H1 (cell line): ENCODE measurements around the gene SPHK1. TPM values are rescaled to one million over a fixed set of nuclear protein-coding genes. Genes with fewer than 3 reads are reported as not detected.

ENCODE experiments used
- CTCF ChIA-PET: fragments of 300-600 bp; sonication (Branson Sonifier 250); formaldehyde crosslinking; loops from one replicate; lab custom pipeline; 2021; ENCODE audit not compliant: partially characterized antibody; lab: Charles Lee
- POLR2A ChIA-PET: fragments of 300-600 bp; sonication (Branson Sonifier 250); formaldehyde crosslinking; loops from one replicate; lab custom pipeline; 2021; ENCODE audit warnings: inconsistent platforms; ENCODE audit not compliant: partially characterized antibody; lab: Charles Lee
- DNase-seq, 2 experiments: peaks; one replicate each; pipeline versions ENCODE4 v3.0.0 to v3.0.0-alpha.2; 2010 to 2022; ENCODE audit warnings: low spot score in 2 of 2, low read depth in 1 of 2, mixed read lengths in 1 of 2
- FAIRE-seq: peaks from 2 replicates; lab custom pipeline; 2011; peaks lifted over from hg19 to GRCh38; lab: Jason Lieb, UNC
- H2AFZ ChIP-seq: 2 replicates; pipeline ENCODE4 v1.8.1; 2012; ENCODE audit warnings: low read length, inconsistent platforms
- H2AK5ac ChIP-seq: 2 replicates; pipeline ENCODE4 v1.6.1; 2013; ENCODE audit warnings: low read depth, low read length
- H2BK120ac ChIP-seq: replicated peaks from 2 replicates; pipeline ENCODE3; 2013; ENCODE audit warnings: low read depth, low read length, inconsistent platforms
- H2BK12ac ChIP-seq: 2 replicates; pipeline ENCODE4 v1.6.1; 2013; ENCODE audit warnings: low read depth, low read length
- H2BK15ac ChIP-seq: 2 replicates; pipeline ENCODE4 v1.6.1; 2013; ENCODE audit warnings: low read length
- H2BK20ac ChIP-seq: 2 replicates; pipeline ENCODE4 v1.6.1; 2013; ENCODE audit warnings: low read length
- H2BK5ac ChIP-seq: 2 replicates; pipeline ENCODE4 v1.6.1; 2013; ENCODE audit warnings: low read depth, low read length
- H3K14ac ChIP-seq: 2 replicates; pipeline ENCODE4 v1.6.1; 2013; ENCODE audit warnings: inconsistent platforms; ENCODE audit not compliant: insufficient read length
- H3K18ac ChIP-seq: 2 replicates; pipeline ENCODE4 v1.6.1; 2013; ENCODE audit warnings: low read length; ENCODE audit errors: extremely low read depth
- H3K23ac ChIP-seq: 2 replicates; pipeline ENCODE4 v1.6.1; 2013; ENCODE audit warnings: inconsistent platforms; ENCODE audit not compliant: insufficient read length
- H3K23me2 ChIP-seq: 2 replicates; pipeline ENCODE4 v1.6.1; 2013; ENCODE audit warnings: low read depth, low read length
- H3K27ac ChIP-seq: 2 replicates; pipeline ENCODE4 v1.6.1; 2011; ENCODE audit warnings: low read depth, low read length, inconsistent platforms
- H3K27me3 ChIP-seq, 4 experiments: replicated peaks in 1 of 4; 1 replicate in 1 of 4; 2 replicates in 3 of 4; pipeline versions ENCODE4 v1.6.1 to v1.8.1; 2011 to 2013; ENCODE audit warnings: low read length in 3 of 4, mild to moderate bottlenecking in 3 of 4, inconsistent platforms in 2 of 4, mixed read lengths in 2 of 4, moderate library complexity in 1 of 4; ENCODE audit not compliant: control insufficient read depth in 3 of 4, insufficient read depth in 3 of 4; ENCODE audit errors: extremely low read depth in 1 of 4
- H3K36me3 ChIP-seq, 4 experiments: 2 replicates each; pipeline versions ENCODE4 v1.6.1 to v1.8.1; 2011 to 2013; ENCODE audit warnings: mild to moderate bottlenecking in 4 of 4, low read length in 3 of 4, moderate library complexity in 2 of 4, control low read depth in 1 of 4, inconsistent platforms in 1 of 4; ENCODE audit not compliant: insufficient read depth in 4 of 4, control insufficient read depth in 2 of 4
- H3K4ac ChIP-seq: replicated peaks from 2 replicates; pipeline ENCODE3; 2013; ENCODE audit warnings: low read length, low read depth, mixed read lengths, inconsistent platforms; ENCODE audit not compliant: insufficient read length
- H3K4me1 ChIP-seq, 4 experiments: replicated peaks in 1 of 4; 1 replicate in 1 of 4; 2 replicates in 3 of 4; pipeline versions ENCODE4 v1.6.1 to v1.8.1; 2011 to 2013; ENCODE audit warnings: low read length in 3 of 4, inconsistent platforms in 2 of 4, mixed read lengths in 1 of 4; ENCODE audit not compliant: insufficient read depth in 4 of 4, control insufficient read depth in 3 of 4
- H3K4me2 ChIP-seq, 2 experiments: 2 replicates each; pipeline versions ENCODE4 v1.6.1 to v1.8.1; 2011 to 2013; ENCODE audit warnings: low read depth in 2 of 2, low read length in 2 of 2, control low read depth in 1 of 2, inconsistent platforms in 1 of 2, mild to moderate bottlenecking in 1 of 2; ENCODE audit not compliant: insufficient read depth in 1 of 2
- H3K4me3 ChIP-seq, 4 experiments: fragments of 200-600, 300-600 bp in 1 of 4; sonication (generic), shearing (Covaris generic), sonication (Bioruptor Twin) in 1 of 4; 2 replicates each; pipeline versions ENCODE4 v1.5.1 to v1.8.1; 2011 to 2016; ENCODE audit warnings: low read length in 4 of 4, low read depth in 3 of 4, control low read depth in 2 of 4, inconsistent platforms in 2 of 4, mild to moderate bottlenecking in 2 of 4, mixed read lengths in 1 of 4, moderate library complexity in 1 of 4; ENCODE audit not compliant: insufficient read depth in 2 of 4; ENCODE audit errors: extremely low read depth in 1 of 4
- H3K56ac ChIP-seq: replicated peaks from 2 replicates; pipeline ENCODE3; 2013; ENCODE audit warnings: low read depth, mild to moderate bottlenecking, mixed read lengths, low read length, inconsistent platforms; ENCODE audit not compliant: insufficient read length
- H3K79me1 ChIP-seq: 2 replicates; pipeline ENCODE4 v1.6.1; 2013; ENCODE audit warnings: low read depth, low read length, control low read depth
- H3K79me2 ChIP-seq, 2 experiments: 2 replicates each; pipeline versions ENCODE4 v1.6.1 to v1.8.1; 2012 to 2013; ENCODE audit warnings: low read length in 2 of 2, mild to moderate bottlenecking in 2 of 2, inconsistent platforms in 1 of 2; ENCODE audit not compliant: insufficient read depth in 2 of 2, control insufficient read depth in 1 of 2
- H3K9ac ChIP-seq, 4 experiments: replicated peaks in 1 of 4; 1 replicate in 1 of 4; 2 replicates in 3 of 4; pipeline versions ENCODE4 v1.6.1 to v1.8.1; 2011 to 2013; ENCODE audit warnings: low read depth in 3 of 4, low read length in 3 of 4, control low read depth in 2 of 4, mild to moderate bottlenecking in 2 of 4, moderate library complexity in 2 of 4, inconsistent platforms in 1 of 4; ENCODE audit errors: extremely low read depth in 1 of 4
- H3K9me3 ChIP-seq, 2 experiments: 2 replicates each; pipeline versions ENCODE4 v1.6.1 to v1.8.1; 2012 to 2013; ENCODE audit warnings: mild to moderate bottlenecking in 2 of 2, moderate library complexity in 2 of 2, control low read depth in 1 of 2, inconsistent platforms in 1 of 2, low read depth in 1 of 2, low read length in 1 of 2, mixed read lengths in 1 of 2; ENCODE audit not compliant: insufficient read depth in 2 of 2
- H4K20me1 ChIP-seq, 2 experiments: replicated peaks in 1 of 2; 2 replicates each; pipeline versions ENCODE3 to v1.8.1; 2011 to 2013; ENCODE audit warnings: inconsistent platforms in 2 of 2, low read length in 2 of 2, mild to moderate bottlenecking in 1 of 2; ENCODE audit not compliant: insufficient read depth in 2 of 2, control insufficient read depth in 1 of 2
- H4K5ac ChIP-seq: 2 replicates; pipeline ENCODE4 v1.6.1; 2013; ENCODE audit warnings: low read length, low read depth, mixed read lengths, inconsistent platforms; ENCODE audit not compliant: insufficient read length
- H4K8ac ChIP-seq: 2 replicates; pipeline ENCODE4 v1.8.0; 2013; ENCODE audit warnings: mild to moderate bottlenecking, moderate library complexity, low read length, inconsistent platforms; ENCODE audit not compliant: insufficient read depth; ENCODE audit errors: extremely low read depth
- H4K91ac ChIP-seq: replicated peaks from 2 replicates; pipeline ENCODE3; 2013; ENCODE audit warnings: low read length, mixed read lengths, inconsistent platforms; ENCODE audit not compliant: insufficient read length
- EP300 ChIP-seq, 2 experiments: IDR thresholded peaks; 1 replicate in 1 of 2; 2 replicates in 1 of 2; pipeline ENCODE4 v1.6.1; 2011 to 2012; ENCODE audit warnings: low read depth in 2 of 2, low read length in 2 of 2, mild to moderate bottlenecking in 2 of 2, borderline replicate concordance in 1 of 2, inconsistent platforms in 1 of 2, moderate library complexity in 1 of 2
- POU5F1 ChIP-seq: IDR thresholded peaks from 2 replicates; pipeline ENCODE4 v1.6.1; 2011; ENCODE audit warnings: low read depth, mild to moderate bottlenecking, low read length, moderate library complexity
- WGBS, 2 experiments: shearing (Covaris generic) in 1 of 2; methylation state at CpG; one replicate each; pipeline versions ENCODE4 v1.1.6 to v1.1.7; 2013 to 2015; ENCODE audit warnings: low lambda C conversion rate in 2 of 2, mixed read lengths in 2 of 2, inconsistent platforms in 1 of 2, low coverage in 1 of 2, missing lambda C conversion rate in 1 of 2; ENCODE audit not compliant: insufficient replicate concordance in 2 of 2, insufficient coverage in 1 of 2, insufficient read length in 1 of 2; ENCODE audit errors: extremely low coverage in 1 of 2, missing lambda C conversion rate in 1 of 2; 5-methylcytosine and 5-hydroxymethylcytosine counted together
- polyA plus RNA-seq, 7 experiments: library from polyadenylated mRNA; depleted of rRNA in 3 of 7; stranded (reverse) in 5 of 7; unstranded in 2 of 7; fragments of >200 nt in 5 of 7; fragments of 200-250 nt in 2 of 7; gene quantifications; 1 replicate in 5 of 7; 2 replicates in 1 of 7; 4 replicates in 1 of 7; pipeline versions ENCODE4 v1.2.1 to v1.2.3, GENCODE V29; 2011 to 2013; ENCODE audit warnings: missing spikeins in 2 of 7, mixed read lengths in 2 of 7
- total RNA-seq: library from RNA; stranded (reverse); fragmentation: NEBNext Ultra II Directional; extraction: Animal tissue kit (Norgen Biotek cat#: 25700); gene quantifications from 2 replicates; pipeline ENCODE4 v1.2.1, GENCODE V29; 2021

Gene SPHK1
- total and polyA plus RNA-seq, 2 of the 8 experiments (the other 6 are each of a cell fraction or from before 2014, with no cell fraction given) = 2.4 TPM

GRCh38 chr17:76369804-76370203 is 14.6 kb upstream of the SPHK1 start:
- Histone ChIP-seq H3K4ac (no peak overlapping the region), H3K14ac (no peak overlapping the region), H3K56ac (no peak overlapping the region), H3K27ac (no peak overlapping the region), H4K5ac (no peak overlapping the region), H3K27me3 (no peaks in the 10 kb centered on the region), H2BK12ac (no peak overlapping the region), H3K23ac (no peak overlapping the region), H3K23me2 (no peaks in the 10 kb centered on the region), H3K36me3 (no peaks in the 10 kb centered on the region; a peak in 1 of 8 replicates), H3K18ac (no peak overlapping the region), H3K9ac (no peak overlapping the region), H3K4me1 (peaks cover 0 to 4% (median 3%) of the 10 kb centered on the region in 4 experiments; a peak in 3 of 7 replicates), H4K91ac (no peak overlapping the region), H2AFZ (no peak overlapping the region), H3K4me2 (no peak overlapping the region), H4K20me1 (no peaks in the 10 kb centered on the region), H2AK5ac (no peak overlapping the region), H2BK15ac (no peak overlapping the region), H4K8ac (no peak overlapping the region), H3K4me3 (no peak overlapping the region), H3K9me3 (no peaks in the 10 kb centered on the region), H2BK120ac (no peak overlapping the region), H2BK20ac (no peak overlapping the region), H3K79me2 (no peaks in the 10 kb centered on the region), H2BK5ac (no peak overlapping the region), H3K79me1 (no peaks in the 10 kb centered on the region)
- DNase-seq (no peak), FAIRE-seq (no peak)
- POLR2A ChIA-PET = no interaction called here
- no peak for TF ChIP-seq POU5F1
- TF ChIP-seq EP300 (IDR thresholded peaks at IDR 0.05; ENCODE audit: borderline replicate concordance in 1 of 2, low read depth in 2 of 2, low read length in 2 of 2) = no peak
- CTCF ChIA-PET = interaction anchor here (0.7 to 29.3 kb wide), 21 partner anchors 8 to 1643 kb away, joined by 3 to 635 read pairs (median 4); partner anchors contain the start of genes QRICH2 and SPHK1
- 92% methylated on average over 7 of the region's 7 CpGs; no CpG with 5 or more reads in 1 of the 2 experiments for WGBS, 2 experiments
